Measurements from ENCODE around the gene CNTNAP3. TPM values are rescaled to one million over a fixed set of nuclear protein-coding genes. Genes with fewer than 3 reads are reported as not detected.
A peak's percentile ranks its signal among the peaks of the same experiment; 100 is the strongest.
"Not testable (repeated sequence)": the region's sequence is repeated elsewhere in the genome, so short reads cannot be mapped to it uniquely, and the experiment has no call there.

CNTNAP3 gene
- 0.27 and 0.34 TPM in 2 replicates for total RNA-seq (2013; cell fraction: nucleolus; rRNA removed)
- total RNA-seq (2014; rRNA removed), result 0.05 and 0.06 TPM in 2 replicates
- total RNA-seq (2014; rRNA removed; fragmentation: Illumina TruSeq; extraction: Trizol), result not detected in 2 replicates
- total RNA-seq (2021), result not detected in 2 replicates
- polyA plus RNA-seq (2011; ENCODE audit: low read depth), result not detected
- polyA plus RNA-seq (2011; rRNA removed), result not detected in 2 replicates
- polyA plus RNA-seq (2011; cell fraction: cytosol; rRNA removed), result 0.03 TPM in 1 of 2 replicates, not detected in the other
- not detected in 2 replicates for polyA plus RNA-seq (2011; cell fraction: nucleus; rRNA removed)
- 0.10 and 0.22 TPM in 2 replicates for polyA plus RNA-seq (2012)
- 0.04 and 0.13 TPM in 2 replicates for polyA plus RNA-seq (2014; fragmentation: Illumina TruSeq; extraction: Trizol)
- not detected for polyA plus RNA-seq (2014; fragmentation: Nextera tagmentation; extraction: Ambion mirVana)
- polyA plus RNA-seq (2014; rRNA removed), result 0.01 and 0.13 TPM in 2 replicates
- not detected for polyA plus RNA-seq (2016; fragmentation: Nextera tagmentation; extraction: Ambion mirVana)
- not detected in 2 replicates for polyA minus RNA-seq (2011; rRNA and poly(A)+ RNA removed)
- polyA minus RNA-seq (2011; cell fraction: cytosol; rRNA and poly(A)+ RNA removed), result not detected in 2 replicates
- not detected in 2 replicates for polyA minus RNA-seq (2011; cell fraction: nucleus; rRNA and poly(A)+ RNA removed)
- percentile 4 among the genes with signal in this experiment for Bru-seq, nascent RNA
- BruChase-seq, experiment 1, labeled RNA remaining after a 6-hour chase, result percentile 2 among the genes with signal in this experiment
- BruChase-seq, experiment 2, labeled RNA remaining after a 2-hour chase, result percentile 3 among the genes with signal in this experiment
- long read RNA-seq, experiment 1, result 0 reads
- long read RNA-seq, experiment 2, partial matches to known transcripts, result 0 of 1 reads
- long read RNA-seq, experiment 2, other reads (novel, unspliced or antisense), result 1 of 1 reads

DNA sequence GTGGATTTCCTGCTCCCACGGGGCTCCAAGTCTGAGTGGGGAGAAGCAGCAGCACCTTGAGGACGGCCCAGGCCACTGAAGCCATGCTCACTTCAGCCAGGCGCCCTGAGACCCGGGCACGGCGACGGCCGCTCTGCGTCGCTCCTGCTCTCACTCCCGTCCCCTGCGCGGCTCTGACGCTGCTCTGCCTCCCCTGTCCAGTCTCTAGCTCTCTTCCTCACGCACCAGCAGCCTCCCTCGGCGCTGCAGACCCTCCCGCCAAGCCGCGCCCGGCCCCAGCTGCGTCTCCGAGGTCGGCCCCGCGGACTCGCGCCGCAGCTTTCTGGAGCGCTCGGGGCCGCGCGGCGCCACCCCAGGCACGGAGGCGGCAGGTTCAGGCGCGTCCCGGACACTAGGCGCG, at the start of gene CNTNAP3:
CNTNAP3 (minus strand) TSS at position 188 of the 400 bp plus-strand sequence; CDS start at position 85, 103 bp downstream.
- H3K4me2 ChIP-seq (ENCODE audit: control insufficient read depth, insufficient read depth); POLR2A ChIA-PET; H3K9ac ChIP-seq (ENCODE audit: control insufficient read depth, insufficient read depth, low read length); H3K27me3 ChIP-seq (replicated peaks in 1 of 2; ENCODE audit: control insufficient read depth in 2 of 2, insufficient read depth in 2 of 2, low read length in 1 of 2); H3K9me3 ChIP-seq (replicated peaks; ENCODE audit: control insufficient read depth, insufficient read depth, low read length); ATAC-seq; intact Hi-C loops (cut with micrococcal nuclease; ENCODE audit: unreplicated experiment); H3K27ac ChIP-seq (ENCODE audit: control insufficient read depth, insufficient read depth); H3K4me3 ChIP-seq; H3K79me2 ChIP-seq (ENCODE audit: control insufficient read depth, insufficient read depth, low read length); DNase-seq (ENCODE audit: low read depth, low spot score); H3K36me3 ChIP-seq (ENCODE audit: control insufficient read depth in 2 of 2, insufficient read depth in 2 of 2, low read length in 1 of 2); in situ Hi-C loops (cut with MboI); H4K20me1 ChIP-seq (ENCODE audit: control insufficient read depth, insufficient read depth); FAIRE-seq; CTCF ChIA-PET; RAD21 ChIA-PET (ENCODE audit: unreplicated experiment); SMC1A ChIA-PET (ENCODE audit: uncharacterized antibody, unreplicated experiment); H3K4me1 ChIP-seq (ENCODE audit: control insufficient read depth, insufficient read depth, low read length); H2AFZ ChIP-seq (ENCODE audit: control insufficient read depth, low read depth, low read length); BruUV-seq (replicated peaks): not testable (repeated sequence)
- no CpG with 5 or more reads among the region's 42 CpGs for WGBS (ENCODE audit: insufficient coverage, insufficient replicate concordance, low lambda C conversion rate, missing lambda C conversion rate)

- intact Hi-C loops (cut with micrococcal nuclease; ENCODE audit: unreplicated experiment); FAIRE-seq; POLR2A ChIA-PET; H3K9ac ChIP-seq (ENCODE audit: control insufficient read depth, insufficient read depth, low read length); H3K4me2 ChIP-seq (ENCODE audit: control insufficient read depth, insufficient read depth); CTCF ChIA-PET; H3K9me3 ChIP-seq (replicated peaks; ENCODE audit: control insufficient read depth, insufficient read depth, low read length); H3K4me3 ChIP-seq; H3K4me1 ChIP-seq (ENCODE audit: control insufficient read depth, insufficient read depth, low read length); DNase-seq (ENCODE audit: low read depth, low spot score); H2AFZ ChIP-seq (ENCODE audit: control insufficient read depth, low read depth, low read length); H4K20me1 ChIP-seq (ENCODE audit: control insufficient read depth, insufficient read depth); H3K79me2 ChIP-seq (ENCODE audit: control insufficient read depth, insufficient read depth, low read length); H3K27ac ChIP-seq (ENCODE audit: control insufficient read depth, insufficient read depth); H3K36me3 ChIP-seq (ENCODE audit: control insufficient read depth in 2 of 2, insufficient read depth in 2 of 2, low read length in 1 of 2); BruUV-seq (replicated peaks); RAD21 ChIA-PET (ENCODE audit: unreplicated experiment); in situ Hi-C loops (cut with MboI); H3K27me3 ChIP-seq (replicated peaks in 1 of 2; ENCODE audit: control insufficient read depth in 2 of 2, insufficient read depth in 2 of 2, low read length in 1 of 2); SMC1A ChIA-PET (ENCODE audit: uncharacterized antibody, unreplicated experiment); ATAC-seq: not testable (repeated sequence)
- WGBS (ENCODE audit: insufficient coverage, insufficient replicate concordance, low lambda C conversion rate, missing lambda C conversion rate), result no CpG with 5 or more reads among the region's 4 CpGs
Observed at GRCh38 chr9:39279995-39280394, 8.0 kb downstream of the CNTNAP3 start.

DNA sequence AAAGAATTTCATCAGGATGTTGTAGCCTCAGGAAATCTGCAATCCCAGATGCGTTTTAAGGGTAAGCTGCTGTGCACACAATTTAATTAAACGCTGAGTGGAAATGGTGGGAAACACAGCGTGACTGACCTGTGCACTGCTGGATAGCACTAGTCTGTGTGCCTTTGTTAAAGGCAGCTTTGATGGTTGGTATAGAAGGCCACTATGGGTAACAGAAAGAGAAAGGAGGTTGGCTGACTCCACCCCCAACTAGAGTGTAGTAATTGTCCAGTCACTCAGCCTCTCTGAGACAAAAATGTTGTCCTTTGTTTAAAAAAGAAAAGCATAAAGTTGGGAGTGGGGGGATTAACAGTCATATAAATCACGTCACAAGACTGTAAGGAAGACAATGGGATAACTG, 45.5 kb downstream of the CNTNAP3 start:
- RAD21 ChIA-PET (ENCODE audit: unreplicated experiment); SMC1A ChIA-PET (ENCODE audit: uncharacterized antibody, unreplicated experiment): not testable (repeated sequence)

More for the DNA sequence above, 45.5 kb downstream of the CNTNAP3 start:
- DNase-seq (ENCODE audit: low read depth, low spot score); H4K20me1 ChIP-seq (ENCODE audit: control insufficient read depth, insufficient read depth); H3K4me1 ChIP-seq (ENCODE audit: control insufficient read depth, insufficient read depth, low read length); intact Hi-C loops (cut with micrococcal nuclease; ENCODE audit: unreplicated experiment); H3K4me3 ChIP-seq; BruUV-seq (replicated peaks); H2AFZ ChIP-seq (ENCODE audit: control insufficient read depth, low read depth, low read length); FAIRE-seq; CTCF ChIA-PET; H3K36me3 ChIP-seq (ENCODE audit: control insufficient read depth in 2 of 2, insufficient read depth in 2 of 2, low read length in 1 of 2); ATAC-seq; in situ Hi-C loops (cut with MboI); H3K9me3 ChIP-seq (replicated peaks; ENCODE audit: control insufficient read depth, insufficient read depth, low read length); H3K9ac ChIP-seq (ENCODE audit: control insufficient read depth, insufficient read depth, low read length); H3K27me3 ChIP-seq (replicated peaks in 1 of 2; ENCODE audit: control insufficient read depth in 2 of 2, insufficient read depth in 2 of 2, low read length in 1 of 2); POLR2A ChIA-PET; H3K79me2 ChIP-seq (ENCODE audit: control insufficient read depth, insufficient read depth, low read length); H3K27ac ChIP-seq (ENCODE audit: control insufficient read depth, insufficient read depth); H3K4me2 ChIP-seq (ENCODE audit: control insufficient read depth, insufficient read depth): not testable (repeated sequence)
- WGBS (ENCODE audit: insufficient coverage, insufficient replicate concordance, low lambda C conversion rate, missing lambda C conversion rate), result no CpG with 5 or more reads among the region's 4 CpGs
